ENCODE measurements around the gene FCN2.

The FCN2 gene

GRCh38 chr9:134895567-134895907 lies 14.9 kb downstream of the FCN2 start:
- Histone ChIP-seq H3K27ac (peak overlapping the region in 1 of 2 donors; percentile 50), H3K4me3 (no peak overlapping the region)
- no peak for DNase-seq (ENCODE audit: low spot score)
- no peak for TF ChIP-seq CTCF (IDR thresholded peaks at IDR 0.05)

GRCh38 chr9:134895908-134896833 lies 15.6 kb downstream of the FCN2 start:
- H3K27ac ChIP-seq: peak overlapping the region in 1 of 2 donors; percentile 50
- TF ChIP-seq CTCF (IDR thresholded peaks at IDR 0.05): no peak
- peak; percentile 71 for DNase-seq (ENCODE audit: low spot score)
- H3K4me3 ChIP-seq: no peak overlapping the region

- H3K4me3 ChIP-seq: no peak overlapping the region
- DNase-seq (ENCODE audit: low spot score): peak; percentile 58
- H3K27ac ChIP-seq: peak overlapping the region in 1 of 2 donors; percentile 50
- TF ChIP-seq CTCF (IDR thresholded peaks at IDR 0.05): no peak
Observed at GRCh38 chr9:134896834-134897583, 16.4 kb downstream of the FCN2 start.

GRCh38 chr9:134897584-134898170 lies 17.1 kb downstream of the FCN2 start:
- TF ChIP-seq CTCF (IDR thresholded peaks at IDR 0.05): no peak
- Histone ChIP-seq H3K4me3 (no peak overlapping the region), H3K27ac (no peak overlapping the region)
- no peak for DNase-seq (ENCODE audit: low spot score)

GRCh38 chr9:134898319-134898718 lies 17.7 kb downstream of the FCN2 start:
- peak overlapping the region in 1 of 2 donors; percentile 32 for H3K27ac ChIP-seq
- no peak for TF ChIP-seq CTCF (IDR thresholded peaks at IDR 0.05)
- H3K4me3 ChIP-seq: no peak overlapping the region
- no peak for DNase-seq (ENCODE audit: low spot score)

- no peak for DNase-seq (ENCODE audit: low spot score)
Observed at GRCh38 chr9:134899168-134899567, 18.6 kb downstream of the FCN2 start.

More at GRCh38 chr9:134899168-134899567, 18.6 kb downstream of the FCN2 start:
- TF ChIP-seq CTCF (IDR thresholded peaks at IDR 0.05): no peak
- Histone ChIP-seq H3K27ac (no peak overlapping the region), H3K4me3 (no peak overlapping the region)

All from coronary artery (tissue), 2 donors.